PFSK-1 (cell line): Measurements from ENCODE around the gene REG4.

ENCODE experiments used
- REST ChIP-seq, 2 experiments: IDR thresholded peaks; 2 replicates each; pipeline versions ENCODE4 v1.6.1 to v1.8.0; 2011 to 2012; ENCODE audit warnings: low read depth in 2 of 2, low read length in 2 of 2, control low read depth in 1 of 2, inconsistent platforms in 1 of 2, mild to moderate bottlenecking in 1 of 2, moderate library complexity in 1 of 2; ENCODE audit not compliant: insufficient read depth in 1 of 2
- SIN3A ChIP-seq: IDR thresholded peaks from 2 replicates; pipeline ENCODE4 v1.6.1; 2012; ENCODE audit warnings: mild to moderate bottlenecking, low read length, moderate library complexity, borderline replicate concordance; ENCODE audit not compliant: insufficient read depth
- TAF1 ChIP-seq: IDR thresholded peaks from 2 replicates; pipeline ENCODE4 v1.6.1; 2012; ENCODE audit warnings: low read length, control low read depth, borderline replicate concordance; ENCODE audit not compliant: insufficient read depth

GRCh38 chr1:119797606-119798005 is 13.7 kb downstream of the REG4 start:
- TF ChIP-seq SIN3A (no peak), REST (IDR thresholded peaks at IDR 0.05; ENCODE audit: insufficient read depth in 1 of 2, low read depth in 2 of 2, low read length in 2 of 2) (no peak), TAF1 (no peak)
